HG02678 (cell line): ENCODE data around the gene STK16.
"Not testable (repeated sequence)": the region's sequence is repeated elsewhere in the genome, so short reads cannot be mapped to it uniquely, and the experiment has no call there.

ENCODE experiments used
- ATAC-seq: cut with Tn5 transposase; IDR thresholded peaks from one replicate; pipeline ENCODE4 v1.9.1; 2021; ENCODE audit warnings: mild to moderate bottlenecking, moderate library complexity; ENCODE audit not compliant: unreplicated experiment

The STK16 gene

DNA sequence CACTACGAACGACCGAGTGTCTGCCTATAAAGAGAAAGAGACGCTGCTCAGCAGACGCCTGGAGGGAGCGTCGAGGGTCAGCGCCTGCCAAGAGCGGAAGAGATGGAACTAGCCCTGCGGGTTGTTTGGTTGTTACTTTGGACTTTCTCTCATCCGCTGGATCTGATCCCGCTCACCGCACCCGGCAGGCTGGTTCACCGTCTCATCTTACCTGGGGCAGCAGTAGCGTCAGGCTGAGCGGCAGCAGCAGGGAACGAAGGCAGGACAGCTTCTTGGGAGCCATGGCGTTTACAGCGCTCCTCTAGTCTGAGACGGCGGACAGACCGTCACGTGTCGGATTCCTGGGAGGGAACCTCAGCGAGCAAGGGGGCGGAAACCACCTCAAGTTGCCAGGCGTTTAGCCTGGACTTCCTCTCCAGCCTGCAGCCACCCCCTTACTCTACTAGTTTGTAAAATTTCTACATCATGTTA, 2.0 kb upstream of the STK16 start:
- ATAC-seq = no peak

DNA sequence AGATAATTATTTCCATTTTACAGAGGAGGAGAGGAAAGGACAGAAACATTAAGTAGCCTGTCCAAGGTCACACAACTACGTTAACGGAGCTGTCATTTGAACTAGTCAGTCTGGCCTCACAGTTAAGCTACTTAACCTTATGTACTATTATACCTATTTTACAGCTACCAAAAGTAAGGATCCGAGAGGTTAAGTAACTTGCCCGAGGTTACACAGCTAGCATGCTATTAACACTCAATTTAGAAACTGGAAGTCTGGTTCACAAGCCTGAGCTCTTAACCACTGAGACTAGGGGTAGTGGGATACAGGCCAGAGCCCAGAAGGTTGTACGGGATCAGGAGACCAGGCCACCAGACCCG, 511 bp upstream of the STK16 start:
- no peak for ATAC-seq

DNA sequence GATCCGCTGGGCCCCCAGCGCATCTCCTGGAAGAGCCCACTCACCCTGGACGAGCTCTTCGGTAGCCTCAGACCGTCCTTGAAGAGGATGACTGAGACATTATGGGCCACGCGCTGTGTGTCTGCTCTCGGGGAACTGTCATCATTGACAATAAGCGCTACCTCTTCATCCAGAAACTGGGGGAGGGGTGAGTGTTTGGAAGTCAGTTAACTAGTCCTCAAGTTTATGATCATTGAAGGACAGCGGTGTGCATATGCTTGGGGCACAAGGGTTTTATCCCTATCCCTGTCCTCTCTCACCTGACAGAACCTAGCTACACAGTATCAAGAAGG, 586 bp downstream of the STK16 start:
- no peak for ATAC-seq

DNA sequence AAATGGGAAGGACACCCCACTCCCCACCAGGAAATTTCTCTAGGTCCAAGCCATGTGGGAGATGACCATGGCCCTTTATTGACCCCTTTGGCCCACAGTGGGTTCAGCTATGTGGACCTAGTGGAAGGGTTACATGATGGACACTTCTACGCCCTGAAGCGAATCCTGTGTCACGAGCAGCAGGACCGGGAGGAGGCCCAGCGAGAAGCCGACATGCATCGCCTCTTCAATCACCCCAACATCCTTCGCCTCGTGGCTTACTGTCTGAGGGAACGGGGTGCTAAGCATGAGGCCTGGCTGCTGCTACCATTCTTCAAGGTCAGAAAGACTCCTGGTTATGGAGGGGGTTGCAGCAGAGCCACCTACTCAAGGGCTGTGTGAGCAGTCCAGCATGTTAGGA, 1.3 kb downstream of the STK16 start:
- no peak for ATAC-seq

DNA sequence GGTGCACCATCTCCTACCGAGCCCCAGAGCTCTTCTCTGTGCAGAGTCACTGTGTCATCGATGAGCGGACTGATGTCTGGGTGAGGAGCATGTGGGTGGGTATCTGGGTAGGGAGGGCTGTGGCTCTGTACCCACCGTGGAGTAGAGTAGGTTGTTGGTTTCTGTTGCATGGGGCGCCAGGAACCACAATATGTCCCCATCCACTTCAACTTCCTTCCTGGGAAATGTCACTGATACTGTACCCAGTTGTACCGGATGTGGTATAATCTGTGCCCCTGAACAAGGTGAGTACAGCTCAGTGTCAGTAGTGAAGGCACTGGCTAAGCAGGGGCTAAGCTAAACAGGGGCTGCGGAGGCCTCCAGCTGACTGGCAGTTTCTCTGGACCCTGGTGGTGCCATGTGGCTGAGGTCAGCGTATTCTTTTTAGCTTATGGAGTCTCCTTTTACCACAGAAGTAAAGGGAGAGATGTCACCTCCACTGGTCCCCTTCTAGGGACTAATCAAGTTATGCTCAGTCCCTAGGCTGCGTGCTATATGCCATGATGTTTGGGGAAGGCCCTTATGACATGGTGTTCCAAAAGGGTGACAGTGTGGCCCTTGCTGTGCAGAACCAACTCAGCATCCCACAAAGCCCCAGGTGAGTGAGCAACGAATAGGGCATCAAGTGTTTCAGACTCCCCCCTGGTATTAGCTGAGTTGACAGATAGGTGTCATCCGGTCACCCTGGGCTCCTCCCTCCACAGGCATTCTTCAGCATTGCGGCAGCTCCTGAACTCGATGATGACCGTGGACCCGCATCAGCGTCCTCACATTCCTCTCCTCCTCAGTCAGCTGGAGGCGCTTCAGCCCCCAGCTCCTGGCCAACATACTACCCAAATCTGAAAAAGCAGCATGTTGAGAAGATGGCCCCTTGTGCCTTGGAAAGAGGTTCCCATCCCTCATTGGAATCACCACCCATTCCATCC, 2.7 kb downstream of the STK16 start:
- ATAC-seq = no peak

DNA sequence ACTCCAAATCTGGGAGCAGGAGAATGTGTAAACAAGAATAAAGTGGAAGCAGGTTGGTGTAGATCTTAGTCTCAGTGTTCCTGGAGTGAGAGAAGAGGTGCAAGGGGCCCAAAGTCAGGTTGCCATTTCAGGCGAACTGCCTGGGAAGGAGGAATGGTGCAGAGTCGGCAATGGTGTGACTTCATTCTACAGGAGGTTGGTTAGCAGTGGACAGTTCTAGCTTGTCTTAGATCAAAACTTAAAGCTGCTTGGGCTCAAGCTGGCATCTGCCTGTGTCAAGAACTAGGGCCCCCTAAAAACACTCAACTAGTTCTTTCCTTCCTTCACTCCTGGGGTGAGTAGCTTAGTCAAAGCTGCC, 3.5 kb downstream of the STK16 start:
- ATAC-seq = no peak

DNA sequence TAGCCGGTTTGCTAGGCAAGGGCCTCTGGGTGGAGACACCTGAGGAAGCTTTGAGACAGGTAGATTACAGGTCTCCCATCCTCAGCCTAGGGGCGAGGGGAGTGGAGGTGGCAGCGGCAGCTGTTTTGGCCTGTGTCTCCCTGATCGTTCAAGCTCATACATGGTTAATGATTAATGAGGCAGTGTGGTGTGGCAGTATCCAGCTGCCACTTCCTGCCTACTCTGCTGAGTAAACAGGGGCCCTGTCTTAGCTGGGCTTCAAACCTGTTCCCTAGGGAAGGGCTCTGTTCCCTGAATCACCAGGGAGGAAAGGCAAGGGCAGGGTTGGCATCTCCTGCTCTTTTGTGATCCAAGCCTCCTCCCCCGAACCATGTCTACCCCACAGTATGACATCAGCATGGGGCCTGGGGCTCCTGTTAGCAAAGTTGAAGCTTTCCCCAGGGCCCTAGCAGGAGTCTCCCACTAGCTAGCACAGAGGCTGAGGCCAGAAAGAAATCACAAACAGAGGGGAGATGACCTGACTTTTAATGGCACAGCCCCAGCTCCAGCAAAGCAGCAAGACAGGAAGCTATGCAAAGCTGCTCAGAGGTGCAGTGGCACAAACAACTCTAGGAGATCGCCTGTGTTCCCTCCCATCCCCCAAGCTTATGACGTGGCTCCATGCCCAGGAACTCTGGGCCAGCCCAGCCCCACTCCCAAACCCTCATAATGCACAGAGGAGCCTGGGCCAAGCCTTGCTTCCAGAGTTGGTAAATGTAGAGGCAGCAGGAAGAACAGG, 4.1 kb downstream of the STK16 start:
- ATAC-seq = peak; percentile 45

DNA sequence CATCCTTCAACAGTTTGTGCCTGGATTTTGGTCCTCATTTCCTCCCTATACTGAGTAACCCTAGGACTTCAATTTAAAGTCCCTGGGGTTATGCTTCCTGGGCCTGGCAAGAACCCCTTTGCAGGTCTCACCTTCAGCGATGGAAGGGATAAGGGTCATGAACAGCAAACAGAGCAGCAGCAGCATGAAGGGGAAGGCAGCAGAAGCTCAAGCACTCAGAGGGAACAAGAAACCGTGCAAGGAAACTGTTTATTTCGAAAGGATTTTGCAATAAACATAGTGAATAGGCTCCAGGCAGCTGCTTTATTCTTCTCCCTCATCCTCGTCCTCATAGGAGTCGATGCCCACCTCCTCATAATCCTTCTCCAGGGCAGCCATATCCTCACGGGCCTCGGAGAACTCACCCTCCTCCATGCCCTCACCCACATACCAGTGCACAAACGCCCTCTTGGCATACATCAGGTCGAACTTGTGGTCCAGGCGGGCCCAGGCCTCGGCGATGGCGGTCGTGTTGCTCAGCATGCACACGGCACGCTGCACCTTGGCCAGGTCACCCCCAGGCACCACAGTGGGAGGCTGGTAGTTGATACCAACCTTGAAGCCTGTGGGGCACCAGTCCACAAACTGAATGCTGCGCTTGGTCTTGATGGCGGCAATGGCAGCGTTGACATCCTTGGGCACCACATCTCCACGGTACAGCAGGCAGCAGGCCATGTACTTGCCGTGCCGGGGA, 4.9 kb downstream of the STK16 start:
- ATAC-seq = no peak

DNA sequence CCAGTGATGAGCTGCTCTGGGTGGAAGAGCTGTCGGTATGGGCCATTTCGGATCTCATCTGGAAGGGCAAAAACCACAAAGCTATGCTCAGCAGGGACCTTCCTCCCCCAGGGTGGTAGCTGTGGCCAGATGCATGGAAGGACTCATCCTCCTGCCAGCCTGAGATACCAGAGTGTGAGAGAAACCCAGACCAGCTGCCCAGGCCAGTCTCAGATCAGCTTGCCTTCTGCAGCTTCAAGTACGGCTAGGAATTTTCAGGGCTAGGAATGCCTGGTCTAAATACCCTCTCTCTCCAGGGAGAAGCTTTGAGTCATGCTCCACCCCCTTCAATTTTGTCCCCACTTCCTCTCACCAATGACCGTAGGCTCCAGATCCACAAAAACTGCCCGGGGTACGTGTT, 6.4 kb downstream of the STK16 start:
- no peak for ATAC-seq

DNA sequence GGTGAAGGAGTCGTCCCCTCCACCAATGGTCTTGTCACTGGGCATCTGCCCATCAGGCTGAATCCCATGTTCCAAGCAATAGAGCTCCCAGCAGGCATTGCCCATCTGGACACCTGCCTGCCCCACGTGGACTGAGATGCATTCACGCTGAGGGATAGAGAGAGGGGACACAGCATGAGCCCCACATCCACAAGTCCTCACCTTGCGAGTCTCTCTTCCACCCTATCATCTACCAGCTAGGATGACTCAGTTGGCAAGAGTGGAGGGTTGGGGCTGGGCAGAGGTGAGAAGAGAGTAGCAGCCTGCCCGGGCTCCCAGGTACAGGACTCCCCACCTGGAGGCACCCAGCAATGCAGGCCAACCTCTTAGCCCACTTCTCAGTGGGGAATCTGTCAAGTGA, 6.8 kb downstream of the STK16 start:
- ATAC-seq = no peak

DNA sequence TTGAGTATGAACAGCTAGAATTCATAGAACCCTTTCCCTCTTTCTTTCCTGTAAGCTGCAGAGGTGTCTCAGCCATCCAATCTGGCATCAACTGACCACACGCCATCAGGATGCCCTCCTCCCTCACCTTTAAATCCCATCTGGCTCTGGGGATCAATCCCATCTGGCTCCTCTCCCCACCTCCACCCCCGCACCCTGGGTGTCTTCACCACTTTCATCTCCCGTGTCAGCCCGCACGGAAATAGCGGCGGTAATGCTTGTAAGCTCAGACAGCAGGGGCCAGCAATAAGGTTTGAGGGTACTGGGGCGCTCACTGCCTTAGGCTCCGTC, 7.3 kb downstream of the STK16 start:
- ATAC-seq = no peak

DNA sequence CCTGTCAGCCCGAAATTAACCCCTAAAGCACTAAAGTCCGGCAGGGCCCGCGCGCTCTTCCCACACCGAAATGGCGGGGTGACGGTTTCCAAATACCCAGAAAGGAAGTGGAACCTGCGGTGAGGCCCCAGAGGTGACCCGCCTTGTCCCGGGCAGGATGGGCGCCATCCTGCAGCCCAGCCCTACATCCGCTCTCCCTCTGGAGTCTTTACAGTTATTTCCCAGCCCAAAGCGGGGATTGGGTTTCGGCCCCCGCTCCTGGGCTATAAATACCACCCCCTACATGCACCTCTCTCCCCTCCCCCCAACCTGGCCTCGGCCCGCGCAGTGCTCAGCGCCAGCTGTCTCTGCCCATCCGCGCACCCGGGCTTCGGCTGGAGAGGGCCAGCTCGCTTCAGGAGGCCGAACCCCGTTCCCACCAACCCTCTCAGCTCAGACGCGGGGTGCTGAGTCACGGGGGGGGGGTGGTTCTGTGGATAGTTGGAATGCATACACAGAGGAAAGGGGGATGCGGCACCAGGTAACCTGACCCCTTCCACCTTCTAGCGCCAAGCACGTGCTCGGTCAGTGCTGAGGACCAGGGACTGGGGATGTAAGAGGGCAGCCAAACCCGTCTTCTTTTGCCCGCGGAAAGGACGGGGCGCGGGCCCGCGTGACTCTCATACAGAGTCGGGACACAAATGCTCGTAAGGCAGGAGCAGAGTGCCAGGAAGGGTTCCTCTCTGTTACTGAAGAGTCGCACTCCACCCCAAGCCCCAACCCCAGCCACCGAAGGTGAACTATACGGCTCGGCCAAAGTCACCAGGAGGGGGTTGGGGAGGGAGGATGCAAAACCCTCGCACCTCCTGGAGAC, 7.8 kb downstream of the STK16 start, which contains the start of gene TUBA4B:
Gene TUBA4B (plus strand): TSS at position 344 of the 853 bp plus-strand sequence. CDS start 165 bp downstream, at position 509.
- ATAC-seq = peak; percentile 6

DNA sequence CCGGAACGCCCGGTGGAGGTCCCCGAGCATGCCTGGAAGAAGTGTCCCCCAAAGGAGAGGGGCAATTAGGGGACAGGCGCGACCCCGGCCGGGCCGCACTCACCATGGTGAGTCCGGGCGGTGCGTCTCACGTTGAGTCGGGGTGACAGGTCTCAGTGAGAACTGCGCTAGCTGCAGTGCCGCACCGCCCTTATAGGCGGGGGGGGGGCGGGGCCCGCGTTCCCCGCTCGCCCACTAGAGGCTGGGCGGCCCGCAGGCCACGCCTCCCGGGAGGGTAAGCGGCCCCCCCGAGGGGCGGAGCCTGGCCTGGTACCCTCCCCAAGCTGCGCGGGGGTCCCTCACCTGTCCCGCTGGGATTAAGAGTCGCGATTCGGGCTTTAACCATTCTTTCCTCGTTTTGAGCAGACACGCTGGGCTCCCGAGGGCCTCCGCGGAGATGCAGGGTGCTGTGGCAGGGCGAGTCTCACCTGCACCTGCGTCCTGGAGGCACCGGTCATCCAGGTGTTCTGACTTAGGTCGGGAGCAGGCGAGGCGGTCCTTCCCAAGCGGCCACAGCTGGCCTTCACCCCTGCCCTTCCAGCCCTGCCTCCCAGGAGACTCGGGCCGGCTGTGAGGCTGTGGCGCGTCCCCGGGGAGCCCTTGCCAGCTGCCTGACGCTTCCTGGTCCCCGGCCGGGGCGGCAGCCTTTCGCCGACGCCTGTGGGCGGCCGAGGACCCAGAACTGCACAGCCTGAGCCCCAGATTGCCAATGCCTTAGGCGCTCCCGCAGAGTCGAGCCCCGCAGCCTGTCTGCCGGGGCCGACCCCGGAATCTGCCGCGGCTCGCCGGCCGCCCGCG, 8.7 kb downstream of the STK16 start, which contains the start of gene TUBA4A:
Gene TUBA4A (minus strand): TSS at position 166 of the 837 bp plus-strand sequence. CDS start 60 bp downstream, at position 106.
- peak; percentile 61 for ATAC-seq

DNA sequence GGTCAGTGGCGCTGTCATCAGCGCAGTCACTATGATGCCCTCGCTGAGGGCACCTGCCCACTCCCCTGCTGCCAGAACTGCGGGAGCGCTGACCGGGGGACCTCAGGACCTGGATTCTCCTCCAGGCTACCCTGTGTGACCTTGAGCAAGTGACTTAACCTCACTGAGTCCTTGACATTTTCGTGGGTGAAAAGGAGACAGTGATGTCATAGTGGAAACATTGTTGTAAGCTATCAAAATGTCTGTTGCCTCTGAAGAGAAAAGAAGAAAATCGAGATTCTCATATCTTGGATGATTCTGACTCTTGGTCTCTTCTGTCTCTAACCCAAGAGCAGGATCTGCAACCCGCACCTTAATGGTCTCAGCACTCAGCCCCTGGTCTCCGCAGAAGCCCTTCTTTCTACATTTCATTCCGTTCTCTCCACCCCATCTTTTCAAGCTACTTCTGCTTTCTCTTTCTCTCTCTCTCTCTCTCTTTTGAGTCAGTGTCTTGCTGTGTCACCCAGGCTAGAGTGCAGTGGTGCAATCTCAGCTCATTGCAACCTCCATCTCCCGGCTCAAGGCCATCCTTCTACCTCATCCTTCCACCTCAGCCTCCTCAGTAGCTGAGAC, 9.4 kb downstream of the STK16 start:
- ATAC-seq = peak; percentile 25

DNA sequence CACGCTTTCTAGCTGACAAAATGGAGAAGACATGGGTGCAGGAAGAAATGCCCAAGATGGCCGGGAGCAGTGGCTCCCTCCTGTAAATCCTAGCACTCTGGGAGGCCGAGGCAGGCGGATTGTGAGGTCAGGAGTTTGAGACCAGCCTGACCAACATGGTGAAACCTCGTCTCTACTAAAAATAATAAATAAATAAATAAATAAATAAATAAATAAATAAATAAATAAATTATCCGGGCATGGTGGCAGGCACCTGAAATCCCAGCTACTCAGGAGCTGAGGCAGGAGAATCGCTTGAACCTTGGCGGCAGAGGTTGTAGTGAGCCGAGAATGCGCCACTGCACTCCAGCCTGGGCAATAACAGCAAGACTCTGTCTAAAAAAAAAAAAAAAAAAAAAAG, 13.7 kb downstream of the STK16 start:
- not testable (repeated sequence) for ATAC-seq

DNA sequence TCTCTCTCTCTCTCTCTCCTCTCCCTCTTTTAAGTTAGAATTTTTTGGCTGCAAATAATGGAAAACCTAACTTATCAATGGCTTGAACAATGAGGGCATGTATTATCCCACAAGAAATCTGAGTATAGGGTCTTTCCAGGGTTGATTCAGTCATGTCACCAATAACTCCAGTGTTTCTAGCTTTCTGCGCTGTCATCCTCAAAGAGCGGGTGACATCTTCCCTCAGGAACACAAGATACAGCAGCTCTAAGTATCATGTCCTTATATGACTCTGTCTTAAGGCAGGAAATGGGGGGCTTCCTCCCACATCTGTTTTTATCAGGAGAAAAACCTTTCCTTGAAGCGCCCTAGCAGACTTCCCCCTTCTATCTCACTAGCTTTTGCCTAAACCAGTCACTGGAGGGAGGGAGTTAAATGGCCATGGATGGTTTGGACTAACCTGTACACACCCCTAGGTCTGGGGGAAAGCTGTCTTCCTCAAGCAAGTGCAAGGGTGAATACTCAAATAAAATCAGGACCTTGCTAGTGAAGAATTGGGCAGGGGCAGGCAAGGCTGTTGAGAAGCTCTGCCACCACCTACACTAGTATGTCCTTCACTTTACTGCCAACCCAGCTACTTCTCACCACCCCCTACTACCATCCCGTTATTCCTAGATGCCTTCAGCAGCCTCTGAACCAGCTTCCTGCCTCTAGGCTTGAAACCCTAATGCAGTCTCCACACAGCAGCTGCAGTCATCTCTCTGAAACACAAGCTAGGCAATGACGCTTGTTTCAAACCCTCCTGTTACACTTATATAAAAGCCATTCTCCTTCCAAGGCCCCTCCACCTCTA, 16.0 kb downstream of the STK16 start:
- no peak for ATAC-seq

DNA sequence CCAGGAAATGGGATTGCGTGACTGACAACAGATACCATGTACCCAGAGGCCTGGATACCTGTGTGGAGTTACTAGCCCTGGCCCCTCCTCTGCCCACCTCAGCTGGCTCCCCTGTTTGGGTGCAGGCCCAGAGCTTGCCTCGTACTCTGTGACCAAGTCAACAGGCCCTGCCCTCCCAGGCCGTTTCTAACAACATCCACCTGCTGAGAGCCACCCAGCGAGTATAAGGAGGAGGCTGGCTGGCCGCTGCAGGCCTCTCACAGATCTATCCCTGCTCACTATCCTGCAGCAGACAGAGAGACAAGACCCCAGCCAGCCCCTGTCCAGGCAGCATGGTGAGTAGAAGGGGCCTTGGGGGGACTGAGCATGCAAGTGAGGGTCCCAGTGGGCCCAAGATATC, 21.0 kb downstream of the STK16 start:
- ATAC-seq = no peak

DNA sequence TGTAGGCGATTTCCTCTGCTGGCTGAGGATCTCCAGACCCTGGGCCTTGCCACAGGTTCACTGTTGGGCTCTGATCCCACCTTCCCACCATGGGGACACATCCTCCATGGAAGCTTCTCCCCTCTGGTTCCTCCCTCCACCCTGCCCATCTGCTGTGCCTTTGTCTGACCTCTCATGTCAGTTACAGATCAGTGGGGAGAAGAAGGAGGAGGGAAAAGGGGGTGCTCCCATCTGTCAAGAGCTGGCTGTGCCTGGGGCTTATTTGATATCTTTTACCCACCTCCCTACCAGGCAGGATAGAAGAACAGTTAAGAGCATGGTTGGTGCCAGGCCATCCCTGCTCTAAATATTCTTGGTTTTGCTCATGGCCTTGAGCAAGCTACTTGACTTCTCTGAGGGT, 21.6 kb downstream of the STK16 start:
- ATAC-seq = no peak
